ENCODE measurements around the gene TET1.

- TF ChIP-seq PRDM10 (IDR thresholded peaks at IDR 0.05; ENCODE audit: partially characterized antibody) (no peak), NCOR1 (IDR thresholded peaks at IDR 0.05) (no peak), ZNF76 (CRISPR knock-in tag; IDR thresholded peaks at IDR 0.05; ENCODE audit: borderline replicate concordance) (no peak)
Observed at GRCh38 chr10:68574051-68574450, 13.9 kb downstream of the TET1 start.

All from K562 (cell line).